HepG2 (cell line): ENCODE measurements around the gene FNBP1L. TPM values are rescaled to one million over a fixed set of nuclear protein-coding genes. Genes with fewer than 3 reads are reported as not detected.

Source experiments
- ATAC-seq: fragments of 200-7000 bp; cut with Tn5 transposase; 3 replicates; pipeline ENCODE4 v1.9.1; 2020; ENCODE audit warnings: mild to moderate bottlenecking, moderate library complexity
- BruUV-seq: library from RNA; stranded (reverse); fragments of 400-500 nt; replicated peaks from 2 replicates; lab custom pipeline; 2021; lab: Mats Ljungman, UMichigan
- CTCF ChIA-PET: fragments of 300-600 bp; formaldehyde crosslinking; extraction: SDS; loops from one replicate; lab custom pipeline; 2021; ENCODE audit warnings: low total read pairs, inconsistent platforms, low intra/inter-chr PET ratio; lab: Yijun Ruan, JAX
- POLR2A ChIA-PET: fragments of 350-600 bp; sonication (Branson Sonifier 250); formaldehyde crosslinking; loops from one replicate; lab custom pipeline; 2020; ENCODE audit warnings: antibody characterized with exemption, inconsistent platforms; lab: Yijun Ruan, JAX
- DNase-seq: peaks from one replicate; pipeline ENCODE4 v3.0.0-alpha.2; 2015; ENCODE audit warnings: low spot score
- FAIRE-seq: peaks from 3 replicates; lab custom pipeline; 2011; peaks lifted over from hg19 to GRCh38; lab: Jason Lieb, UNC
- H2AFZ ChIP-seq: one replicate; pipeline ENCODE4 v1.6.1; 2011; ENCODE audit warnings: low read length, inconsistent platforms
- H3K27ac ChIP-seq: fragments of 300-600 bp; 3 replicates; pipeline ENCODE4 v1.8.0; 2011; ENCODE audit warnings: mixed run types, mild to moderate bottlenecking, mixed read lengths, low read length, inconsistent platforms; ENCODE audit not compliant: insufficient read depth; ENCODE audit errors: extremely low read length
- H3K27me3 ChIP-seq, 2 experiments: fragments of 200-600 bp in 1 of 2; 2 replicates in 1 of 2; 3 replicates in 1 of 2; pipeline versions ENCODE4 v1.6.0 to v1.8.0; 2011; ENCODE audit warnings: low read length in 2 of 2, mild to moderate bottlenecking in 2 of 2, moderate library complexity in 2 of 2, inconsistent platforms in 1 of 2; ENCODE audit not compliant: insufficient read depth in 2 of 2, control insufficient read depth in 1 of 2
- H3K36me3 ChIP-seq, 2 experiments: fragments of 200-600 bp in 1 of 2; replicated peaks in 1 of 2; 2 replicates in 1 of 2; 3 replicates in 1 of 2; pipeline versions ENCODE4 v1.5.1 to v1.8.0; 2011; ENCODE audit warnings: low read length in 2 of 2, inconsistent platforms in 1 of 2; ENCODE audit not compliant: insufficient read depth in 2 of 2, control insufficient read depth in 1 of 2
- H3K4me1 ChIP-seq: 2 replicates; pipeline ENCODE4 v1.5.1; 2012; ENCODE audit warnings: low read length, inconsistent platforms; ENCODE audit not compliant: insufficient read depth
- H3K4me2 ChIP-seq: 2 replicates; pipeline ENCODE4 v1.6.0; 2011; ENCODE audit warnings: low read depth, low read length, inconsistent platforms
- H3K4me3 ChIP-seq, 3 experiments: fragments of 200-600 bp in 1 of 3; sonication (generic), shearing (Covaris generic) in 1 of 3; replicated peaks in 1 of 3; 2 replicates each; pipeline ENCODE4 v1.5.1; 2011 to 2016; ENCODE audit warnings: low read length in 3 of 3, inconsistent platforms in 2 of 3, low read depth in 2 of 3, mild to moderate bottlenecking in 2 of 3, control low read depth in 1 of 3, mixed read lengths in 1 of 3; ENCODE audit not compliant: insufficient read depth in 1 of 3
- H3K79me2 ChIP-seq: one replicate; pipeline ENCODE4 v1.6.1; 2011; ENCODE audit warnings: low read length, inconsistent platforms; ENCODE audit not compliant: insufficient read depth
- H3K9ac ChIP-seq: 2 replicates; pipeline ENCODE4 v1.6.0; 2011; ENCODE audit warnings: mild to moderate bottlenecking, low read depth, low read length, inconsistent platforms; ENCODE audit not compliant: insufficient read depth
- H3K9me3 ChIP-seq: 2 replicates; pipeline ENCODE4 v1.5.1; 2012; ENCODE audit warnings: mild to moderate bottlenecking, low read length
- H4K20me1 ChIP-seq: 2 replicates; pipeline ENCODE4 v1.6.0; 2011; ENCODE audit warnings: inconsistent platforms, mild to moderate bottlenecking, low read length, moderate library complexity; ENCODE audit not compliant: insufficient read depth
- AHR ChIP-seq: IDR thresholded peaks from 2 replicates; pipeline ENCODE4 v1.6.1; 2018; ENCODE audit warnings: missing genetic modification reagents, missing compliant biosample characterization
- MAFK ChIP-seq, 2 experiments: IDR thresholded peaks in 1 of 2; conservative IDR thresholded peaks in 1 of 2; 2 replicates each; pipeline ENCODE4 v1.6.1; 2011; ENCODE audit warnings: improper control_type of control experiment in 2 of 2, low read length in 2 of 2
- PAX8 ChIP-seq: sonication (generic); formaldehyde crosslinking; IDR thresholded peaks from 2 replicates; pipeline ENCODE4 v1.8.0; 2022; ENCODE audit warnings: mild to moderate bottlenecking, missing genetic modification reagents, borderline replicate concordance
- SOX6 ChIP-seq, 2 experiments: fragments of 450-650 bp in 1 of 2; sonication (generic) in 1 of 2; formaldehyde crosslinking in 1 of 2; IDR thresholded peaks; 2 replicates each; pipeline versions ENCODE4 v1.4.0 to v1.6.1; 2017 to 2020; ENCODE audit warnings: antibody characterized with exemption in 1 of 2, mild to moderate bottlenecking in 1 of 2, missing genetic modification reagents in 1 of 2
- ZNF234 ChIP-seq: sonication (generic); formaldehyde crosslinking; conservative IDR thresholded peaks from 2 replicates; pipeline ENCODE4 v1.5.1; 2020; ENCODE audit warnings: mild to moderate bottlenecking, missing genetic modification reagents
- WGBS: methylation state at CpG from one replicate; pipeline ENCODE4 v1.1.6; 2017; ENCODE audit warnings: low lambda C conversion rate; 5-methylcytosine and 5-hydroxymethylcytosine counted together
- in situ Hi-C: cut with HindIII; loops from 2 replicates; pipeline ENCODE4 v1.10.0; 2017; ENCODE audit warnings: low pct_unique_long_range_greater_than_20kb; ENCODE audit not compliant: extremely low pct_ligation_motif_present
- intact Hi-C: fragments of 100-400 bp; cut with micrococcal nuclease; formaldehyde crosslinking; loops from one replicate; pipeline ENCODE4 v1.10.0; 2022; ENCODE audit not compliant: unreplicated experiment
- polyA plus RNA-seq, 8 experiments: library from polyadenylated mRNA; depleted of rRNA in 3 of 8; stranded (reverse) in 7 of 8; unstranded in 1 of 8; fragments of >200 nt; fragmentation: Illumina TruSeq in 4 of 8; extraction: Trizol in 4 of 8; gene quantifications; 2 replicates each; pipeline versions ENCODE4 v1.2.1 to v1.2.3, GENCODE V29; 2011 to 2016; ENCODE audit warnings: low read depth in 4 of 8, missing spikeins in 1 of 8, mixed read lengths in 1 of 8; ENCODE audit not compliant: insufficient read depth in 1 of 8
- total RNA-seq, 5 experiments: library from RNA; depleted of rRNA; stranded (reverse); fragments of >200 nt; fragmentation: Illumina TruSeq; extraction: Trizol; gene quantifications; 2 replicates each; pipeline ENCODE4 v1.2.3, GENCODE V29; 2016; ENCODE audit warnings: low read depth in 1 of 5
- TF ChIP-seq, protein P1 (sequence below): sonication (generic); formaldehyde crosslinking; IDR thresholded peaks from 2 replicates; pipeline ENCODE4 v1.5.0; 2020; ENCODE audit warnings: missing genetic modification reagents, mild to moderate bottlenecking, borderline replicate concordance

The FNBP1L gene
- total and polyA plus RNA-seq, 2 of the 13 experiments (the other 11 are each of a cell fraction or from before 2014, with no cell fraction given): 24.1 to 27.1 TPM

DNA sequence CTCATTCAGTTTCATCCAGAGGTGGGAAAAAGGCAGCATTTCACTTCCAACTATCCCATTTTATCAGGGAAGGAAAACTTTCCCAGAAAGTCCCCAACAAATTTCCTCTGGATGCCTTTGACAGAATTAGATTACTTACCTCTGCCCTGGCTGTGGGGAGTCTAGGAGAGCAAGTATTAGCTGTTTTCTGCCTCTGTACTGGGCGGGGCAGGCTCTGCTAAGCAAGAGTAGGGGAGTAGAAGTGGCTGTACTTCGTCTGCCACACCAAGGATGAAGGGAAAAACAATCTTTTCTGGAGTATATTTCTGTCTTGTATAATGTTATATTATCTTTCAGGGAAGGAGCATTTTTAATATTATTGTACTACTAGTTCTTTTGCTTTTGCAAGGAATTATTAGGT, 78.5 kb downstream of the FNBP1L start (continued):
- TF ChIP-seq, protein P1, sequence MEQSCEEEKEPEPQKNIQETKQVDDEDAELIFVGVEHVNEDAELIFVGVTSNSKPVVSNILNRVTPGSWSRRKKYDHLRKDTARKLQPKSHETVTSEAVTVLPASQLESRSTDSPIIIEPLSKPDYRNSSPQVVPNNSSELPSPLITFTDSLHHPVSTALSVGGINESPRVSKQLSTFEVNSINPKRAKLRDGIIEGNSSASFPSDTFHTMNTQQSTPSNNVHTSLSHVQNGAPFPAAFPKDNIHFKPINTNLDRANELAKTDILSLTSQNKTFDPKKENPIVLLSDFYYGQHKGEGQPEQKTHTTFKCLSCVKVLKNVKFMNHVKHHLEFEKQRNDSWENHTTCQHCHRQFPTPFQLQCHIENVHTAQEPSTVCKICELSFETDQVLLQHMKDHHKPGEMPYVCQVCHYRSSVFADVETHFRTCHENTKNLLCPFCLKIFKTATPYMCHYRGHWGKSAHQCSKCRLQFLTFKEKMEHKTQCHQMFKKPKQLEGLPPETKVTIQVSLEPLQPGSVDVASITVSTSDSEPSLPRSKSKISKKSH: no peak

DNA sequence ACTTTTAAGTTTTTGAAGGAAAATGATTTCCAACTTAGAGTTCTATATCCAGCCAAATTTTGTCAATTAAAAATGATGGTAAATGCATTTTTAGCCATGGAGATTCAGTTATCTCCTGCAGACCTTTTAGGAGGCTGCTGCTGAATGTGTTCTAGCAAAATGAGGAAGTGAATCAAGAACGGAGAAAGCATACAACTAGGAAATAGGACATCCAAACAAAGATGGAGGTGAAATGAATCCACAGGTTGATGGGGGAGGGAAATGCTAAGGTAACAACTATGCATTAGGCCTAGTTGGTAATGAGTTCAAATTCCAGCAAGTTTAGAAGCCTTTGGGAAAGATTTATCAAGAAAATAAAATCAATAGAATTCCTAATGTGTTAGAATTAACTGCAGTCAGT, 80.5 kb downstream of the FNBP1L start:
- Histone ChIP-seq H3K79me2 (no peaks in the 10 kb centered on the region), H3K4me2 (no peak overlapping the region), H3K4me3 (no peak overlapping the region), H3K4me1 (no peaks in the 10 kb centered on the region), H3K27ac (no peak overlapping the region), H2AFZ (no peak overlapping the region), H3K9me3 (no peaks in the 10 kb centered on the region), H3K9ac (no peak overlapping the region), H3K36me3 (peaks cover 5 to 29% of the 10 kb centered on the region in 2 experiments; a peak in 3 of 5 replicates), H4K20me1 (no peaks in the 10 kb centered on the region), H3K27me3 (no peaks in the 10 kb centered on the region)
- no peak for TF ChIP-seq ZNF234 (CRISPR knock-in tag)
- TF ChIP-seq SOX6 (IDR thresholded peaks at IDR 0.05): no peak
- no peak for TF ChIP-seq SOX6 (CRISPR knock-in tag; IDR thresholded peaks at IDR 0.05)
- no peak for TF ChIP-seq PAX8
- TF ChIP-seq MAFK (conservative IDR thresholded peaks at IDR 0.05 in 1 of 2, IDR thresholded peaks at IDR 0.05 in 1 of 2; ENCODE audit: low read length in 2 of 2): no peak
- no peak for TF ChIP-seq AHR (CRISPR knock-in tag)
- WGBS: 100% methylated on average over 1 of the region's 1 CpG
- FAIRE-seq: no peak
- in situ Hi-C loops (no loop called here), intact Hi-C loops (no loop called here)
- ChIA-PET POLR2A (no interaction called here), CTCF (no interaction called here)
- BruUV-seq: no TSS peak
- ATAC-seq: no peak
- no peak for DNase-seq
